GM12892 (cell line): ENCODE data around the gene ZKSCAN7. TPM values are rescaled to one million over a fixed set of nuclear protein-coding genes. Genes with fewer than 3 reads are reported as not detected.

Source experiments
- DNase-seq: peaks from one replicate; pipeline ENCODE4 v3.0.0; 2011; ENCODE audit not compliant: insufficient read length
- FAIRE-seq: peaks from 2 replicates; lab custom pipeline; 2011; peaks lifted over from hg19 to GRCh38; lab: Jason Lieb, UNC
- POLR2A ChIP-seq: IDR thresholded peaks from 2 replicates; pipeline ENCODE4 v1.6.1; 2011; ENCODE audit warnings: low read depth, low read length, control low read depth
- POLR2AphosphoS5 ChIP-seq: IDR thresholded peaks from 2 replicates; pipeline ENCODE4 v1.6.1; 2011; ENCODE audit warnings: low read depth, low read length, control low read depth
- TAF1 ChIP-seq: IDR thresholded peaks from 2 replicates; pipeline ENCODE4 v1.6.1; 2011; ENCODE audit warnings: low read depth, mild to moderate bottlenecking, control low read depth, low read length, borderline replicate concordance
- polyA plus RNA-seq: library from polyadenylated mRNA; unstranded; fragments of >200 nt; gene quantifications from one replicate; pipeline ENCODE4 v1.2.1, GENCODE V29; 2012; ENCODE audit warnings: missing spikeins, inconsistent platforms; ENCODE audit not compliant: missing spikeins

ZKSCAN7 gene
- polyA plus RNA-seq = 2.1 TPM

- no peak; the same call in 1 of the 2 replicates for TF ChIP-seq POLR2AphosphoS5
- TF ChIP-seq TAF1 = peak; percentile 42; the same call in 1 of the 2 replicates
- peak; percentile 71; the same call in 1 of the 2 replicates for TF ChIP-seq POLR2A
- DNase-seq = peak; percentile 74
- FAIRE-seq = peak; percentile 76
These were observed at the start of gene ZKSCAN7 for GRCh38 chr3:44554626-44555592. ZKSCAN7 (plus strand) TSS chr3:44555193; CDS start chr3:44557048, 1,855 bp downstream.

- TF ChIP-seq POLR2AphosphoS5 (no peak), POLR2A (no peak), TAF1 (no peak)
- FAIRE-seq = no peak
- no peak for DNase-seq
These were observed 48.4 kb upstream of the ZKSCAN7 start for GRCh38 chr3:44506556-44506955.

GRCh38 chr3:44506961-44507360, 48.0 kb upstream of the ZKSCAN7 start:
- TF ChIP-seq POLR2AphosphoS5 = no peak
- TF ChIP-seq POLR2A = no peak
- no peak for TF ChIP-seq TAF1
- no peak for FAIRE-seq
- no peak for DNase-seq

- TF ChIP-seq POLR2AphosphoS5 (no peak), POLR2A (no peak), TAF1 (no peak)
- no peak for FAIRE-seq
These were observed 45.5 kb upstream of the ZKSCAN7 start for GRCh38 chr3:44509393-44509921.

GRCh38 chr3:44510000-44510368, 45.0 kb upstream of the ZKSCAN7 start:
- TF ChIP-seq POLR2AphosphoS5 (no peak), TAF1 (no peak), POLR2A (no peak)
- no peak for DNase-seq
- FAIRE-seq = peak; percentile 9

More at GRCh38 chr3:44509393-44509921, 45.5 kb upstream of the ZKSCAN7 start:
- no peak for DNase-seq

GRCh38 chr3:44511238-44511566, 43.8 kb upstream of the ZKSCAN7 start:
- FAIRE-seq = no peak
- no peak for DNase-seq
- TF ChIP-seq POLR2A = no peak
- TF ChIP-seq POLR2AphosphoS5 = no peak
- no peak for TF ChIP-seq TAF1

GRCh38 chr3:44513513-44513912, 41.5 kb upstream of the ZKSCAN7 start:
- DNase-seq (no peak), FAIRE-seq (no peak)
- TF ChIP-seq POLR2A = no peak
- no peak for TF ChIP-seq TAF1
- no peak for TF ChIP-seq POLR2AphosphoS5

GRCh38 chr3:44516230-44516629, 38.8 kb upstream of the ZKSCAN7 start:
- FAIRE-seq = no peak
- DNase-seq = no peak
- no peak for TF ChIP-seq POLR2A
- TF ChIP-seq POLR2AphosphoS5 = no peak
- no peak for TF ChIP-seq TAF1

- FAIRE-seq (no peak), DNase-seq (no peak)
- no peak for TF ChIP-seq POLR2AphosphoS5
- no peak for TF ChIP-seq TAF1
- no peak for TF ChIP-seq POLR2A
These were observed 36.2 kb upstream of the ZKSCAN7 start for GRCh38 chr3:44518782-44519156.

GRCh38 chr3:44521721-44522120, 33.3 kb upstream of the ZKSCAN7 start:
- TF ChIP-seq POLR2AphosphoS5 = no peak
- TF ChIP-seq TAF1 = no peak
- TF ChIP-seq POLR2A = no peak
- no peak for FAIRE-seq
- no peak for DNase-seq

- DNase-seq = no peak
- no peak for TF ChIP-seq TAF1
- TF ChIP-seq POLR2AphosphoS5 = no peak
- TF ChIP-seq POLR2A = no peak
- no peak for FAIRE-seq
These were observed 32.5 kb upstream of the ZKSCAN7 start for GRCh38 chr3:44522494-44522933.

GRCh38 chr3:44525060-44525459, 29.9 kb upstream of the ZKSCAN7 start:
- no peak for DNase-seq
- no peak for TF ChIP-seq POLR2A
- TF ChIP-seq TAF1 = no peak
- TF ChIP-seq POLR2AphosphoS5 = no peak
- no peak for FAIRE-seq
